AG20443 (cell line): ENCODE data around the gene PRR7.

Experiments
- DNase-seq: peaks from one replicate; pipeline ENCODE4 v3.0.0; 2012; ENCODE audit warnings: low spot score, mixed read lengths

PRR7 gene

GRCh38 chr5:177452688-177453638, 6.3 kb downstream of the PRR7 start:
- no peak for DNase-seq

- DNase-seq, result peak; percentile 30
These were observed 7.3 kb downstream of the PRR7 start for GRCh38 chr5:177453852-177454396.

GRCh38 chr5:177454397-177455035, 7.9 kb downstream of the PRR7 start:
- DNase-seq, result peak; percentile 96

GRCh38 chr5:177455036-177455660, 8.5 kb downstream of the PRR7 start:
- peak; percentile 68 for DNase-seq

GRCh38 chr5:177455661-177456590, 9.3 kb downstream of the PRR7 start:
- peak; percentile 94 for DNase-seq

- no peak for DNase-seq
These were observed 10.0 kb downstream of the PRR7 start for GRCh38 chr5:177456591-177456964.

GRCh38 chr5:177456976-177457851, 10.6 kb downstream of the PRR7 start:
- peak; percentile 95 for DNase-seq

- no peak for DNase-seq
These were observed 11.5 kb downstream of the PRR7 start for GRCh38 chr5:177457852-177458681.

- DNase-seq, result no peak
These were observed 12.3 kb downstream of the PRR7 start for GRCh38 chr5:177458912-177459350.

- DNase-seq, result no peak
These were observed 12.7 kb downstream of the PRR7 start for GRCh38 chr5:177459357-177459756.

- DNase-seq, result no peak
These were observed 13.4 kb downstream of the PRR7 start for GRCh38 chr5:177459819-177460628.

- no peak for DNase-seq
These were observed 15.5 kb downstream of the PRR7 start for GRCh38 chr5:177462021-177462670.

GRCh38 chr5:177465044-177465443, 18.4 kb downstream of the PRR7 start:
- DNase-seq, result no peak

GRCh38 chr5:177466861-177467260, 20.2 kb downstream of the PRR7 start:
- no peak for DNase-seq

- no peak for DNase-seq
These were observed 20.8 kb downstream of the PRR7 start for GRCh38 chr5:177467436-177467835.

GRCh38 chr5:177468329-177468684, 21.7 kb downstream of the PRR7 start:
- no peak for DNase-seq

- DNase-seq, result peak; percentile 75
These were observed 22.3 kb downstream of the PRR7 start for GRCh38 chr5:177468685-177469628.
